SKM-1 treated with dmso at 0.1 percent for 144 hours (cell line): ENCODE data around the gene ABCB4.

Experiments used
- DNase-seq: peaks from one replicate; lab custom pipeline; 2025; ENCODE audit not compliant: unreplicated experiment; lab: John Stamatoyannopoulos, UW

The ABCB4 gene

GRCh38 chr7:87356448-87356847 is 119.0 kb downstream of the ABCB4 start:
- DNase-seq: no peak

GRCh38 chr7:87354749-87355148 is 120.7 kb downstream of the ABCB4 start:
- DNase-seq: no peak
